OCI-M1 (cell line): ENCODE results near the gene OGFOD3.
"Not testable (repeated sequence)": the region's sequence is repeated elsewhere in the genome, so short reads cannot be mapped to it uniquely, and the experiment has no call there.

ENCODE experiments used
- DNase-seq: peaks from one replicate; lab custom pipeline; 2025; lab: John Stamatoyannopoulos, UW

OGFOD3 gene, protein sequence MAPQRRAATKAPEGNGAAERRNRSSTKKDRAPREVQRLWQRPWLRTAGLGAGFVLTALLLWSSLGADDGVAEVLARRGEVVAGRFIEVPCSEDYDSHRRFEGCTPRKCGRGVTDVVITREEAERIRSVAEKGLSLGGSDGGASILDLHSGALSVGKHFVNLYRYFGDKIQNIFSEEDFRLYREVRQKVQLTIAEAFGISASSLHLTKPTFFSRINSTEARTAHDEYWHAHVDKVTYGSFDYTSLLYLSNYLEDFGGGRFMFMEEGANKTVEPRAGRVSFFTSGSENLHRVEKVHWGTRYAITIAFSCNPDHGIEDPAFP

DNA sequence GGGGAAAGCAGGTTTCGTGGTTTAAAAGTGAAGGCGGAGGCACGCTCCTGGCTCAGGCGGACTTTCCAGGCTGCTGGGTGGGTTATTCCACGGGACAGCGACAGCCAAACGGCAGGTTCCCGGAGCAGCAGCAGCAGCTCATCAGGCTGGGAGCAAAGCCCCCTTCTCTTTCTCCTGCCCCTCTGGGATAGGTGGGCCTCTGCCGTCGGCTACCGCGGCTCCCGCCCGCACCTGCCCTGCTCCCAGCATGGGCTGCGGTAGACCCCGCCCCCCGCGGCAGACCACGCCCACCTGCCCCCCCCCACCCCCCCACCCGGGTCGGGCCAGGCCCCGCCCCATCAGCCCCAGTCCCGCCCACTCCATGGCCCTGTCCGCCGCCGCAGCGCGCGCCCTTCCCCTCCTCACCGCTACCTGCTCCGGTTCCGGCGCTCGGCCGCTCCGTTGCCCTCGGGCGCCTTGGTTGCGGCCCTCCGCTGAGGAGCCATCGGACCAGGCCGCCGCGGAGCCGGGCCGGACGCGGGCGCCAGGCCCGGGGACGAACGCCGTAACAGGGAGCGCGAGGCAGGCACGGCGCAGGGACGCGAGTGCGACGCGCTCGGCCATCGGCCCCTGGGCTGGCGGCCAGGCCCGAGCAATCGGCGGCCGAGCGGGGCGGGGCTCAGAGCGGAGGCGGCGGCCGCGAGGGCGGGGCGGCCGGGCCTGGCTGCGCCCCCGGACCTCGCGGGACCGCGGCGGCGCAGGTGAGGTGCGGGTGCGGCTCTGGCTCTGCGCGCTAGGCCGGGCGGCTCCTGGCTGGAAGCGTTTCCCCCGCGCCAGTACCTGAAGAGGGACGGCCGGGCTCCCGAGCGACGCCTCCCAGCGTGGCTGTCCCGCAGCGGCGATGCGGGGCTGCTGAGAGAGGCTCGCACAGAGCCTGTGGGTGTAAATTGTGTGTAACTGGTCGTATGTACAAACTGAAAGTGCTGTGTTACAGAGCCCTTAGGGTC lies at the start of gene OGFOD3, which contains the start of gene HEXD:
TSS of gene OGFOD3 (minus strand) at position 586 of the 986 bp plus-strand sequence. CDS start at position 485, 101 bp downstream.
TSS of gene HEXD (plus strand) at position 347 of the 986 bp plus-strand sequence. CDS start 1,453 bp downstream, outside the sequence.
- DNase-seq = peak; percentile 89

DNA sequence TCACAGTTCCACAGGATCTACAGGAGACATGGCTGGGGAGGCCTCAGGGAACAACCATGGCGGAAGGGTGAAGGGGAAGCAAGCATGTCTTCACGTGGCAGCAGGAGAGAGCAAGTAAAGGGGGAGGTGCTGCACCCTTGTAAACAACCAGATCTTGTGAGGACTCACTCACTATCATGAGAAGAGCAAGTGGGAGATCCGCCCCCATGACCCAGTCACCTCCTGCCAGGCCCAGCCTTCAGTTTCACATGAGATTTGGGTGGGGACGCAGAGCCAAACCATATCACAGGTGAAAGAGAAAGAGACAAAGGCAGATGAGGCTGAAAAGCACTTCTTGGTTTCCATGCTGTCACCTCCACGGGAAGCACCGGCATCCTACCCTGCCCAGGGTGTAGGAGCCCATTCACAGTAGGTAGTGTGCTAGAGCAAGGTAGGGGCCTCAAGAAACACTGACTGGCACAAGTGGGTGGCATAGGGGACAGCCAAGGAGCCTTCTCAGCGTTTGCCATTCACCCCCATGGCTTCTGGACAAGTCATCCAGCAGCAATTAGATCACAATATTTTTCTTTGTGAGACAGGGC lies 46.7 kb upstream of the OGFOD3 start:
- no peak for DNase-seq

DNA sequence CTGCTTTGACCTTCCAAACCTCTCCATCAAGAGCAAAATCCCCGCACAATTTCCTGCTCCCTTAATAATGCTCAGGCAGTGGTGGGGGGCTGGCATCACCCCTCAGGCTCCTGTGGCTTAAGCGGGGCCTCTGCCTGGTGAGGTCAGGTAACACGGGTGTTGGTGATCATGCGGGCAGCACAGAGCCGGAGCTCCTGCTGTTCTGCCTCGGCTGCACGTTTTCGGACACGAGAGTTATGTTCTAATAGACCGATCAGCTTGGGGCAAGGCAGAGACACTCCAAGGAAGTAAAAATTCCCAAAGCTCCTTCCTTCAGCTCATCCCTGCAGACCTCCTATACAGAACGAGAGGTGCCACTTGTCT lies 46.2 kb upstream of the OGFOD3 start:
- no peak for DNase-seq

DNA sequence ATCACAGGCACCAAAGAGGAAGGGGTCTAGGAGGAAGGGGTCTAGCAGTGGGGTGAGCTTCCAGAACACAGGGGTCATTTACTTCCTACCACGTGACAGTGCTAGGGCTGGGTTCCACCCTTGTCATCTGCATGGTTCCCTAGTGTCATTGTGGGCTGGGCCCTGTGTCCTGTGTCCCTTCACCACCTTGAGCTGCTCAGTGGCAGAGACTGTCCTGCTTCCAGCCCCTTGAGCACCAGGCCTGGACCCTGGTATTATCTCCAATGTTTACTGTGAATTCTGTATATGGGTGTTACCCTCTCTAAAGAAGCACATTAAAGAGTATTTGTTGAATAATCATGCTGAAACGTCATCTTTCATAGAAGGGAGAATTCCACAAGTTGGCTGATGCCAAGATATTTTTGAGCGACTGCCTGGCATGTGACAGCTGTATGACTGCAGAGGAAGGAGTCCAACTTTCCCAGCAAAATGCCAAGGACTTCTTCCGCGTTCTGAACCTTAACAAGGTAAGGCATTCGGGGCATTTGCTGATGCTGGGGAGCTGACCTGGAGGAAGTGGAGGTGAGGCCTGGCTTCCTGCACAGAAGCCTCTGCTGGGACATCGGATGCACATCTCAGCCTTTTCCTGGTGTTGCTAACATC lies 45.7 kb upstream of the OGFOD3 start:
- DNase-seq = no peak

DNA sequence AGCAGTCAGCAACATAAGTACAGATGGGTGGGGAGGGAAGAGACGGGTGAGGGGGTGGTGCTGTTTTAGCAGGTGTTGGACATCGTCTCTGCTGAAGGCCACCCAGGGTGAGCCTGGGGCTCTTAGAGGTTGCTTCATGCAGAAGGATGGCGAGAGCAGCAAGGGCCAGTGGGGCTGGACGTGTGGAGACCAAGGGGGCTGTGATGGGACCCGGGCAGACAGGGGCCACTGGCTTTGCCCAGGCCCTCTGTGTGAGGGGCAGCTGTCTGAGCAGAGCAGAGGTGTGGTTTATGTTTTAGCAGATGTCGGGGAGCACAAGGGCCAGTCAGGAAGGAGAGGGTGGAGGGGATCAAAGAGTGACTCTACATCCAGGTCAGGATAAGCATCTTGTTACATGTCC lies 45.0 kb upstream of the OGFOD3 start:
- no peak for DNase-seq

DNA sequence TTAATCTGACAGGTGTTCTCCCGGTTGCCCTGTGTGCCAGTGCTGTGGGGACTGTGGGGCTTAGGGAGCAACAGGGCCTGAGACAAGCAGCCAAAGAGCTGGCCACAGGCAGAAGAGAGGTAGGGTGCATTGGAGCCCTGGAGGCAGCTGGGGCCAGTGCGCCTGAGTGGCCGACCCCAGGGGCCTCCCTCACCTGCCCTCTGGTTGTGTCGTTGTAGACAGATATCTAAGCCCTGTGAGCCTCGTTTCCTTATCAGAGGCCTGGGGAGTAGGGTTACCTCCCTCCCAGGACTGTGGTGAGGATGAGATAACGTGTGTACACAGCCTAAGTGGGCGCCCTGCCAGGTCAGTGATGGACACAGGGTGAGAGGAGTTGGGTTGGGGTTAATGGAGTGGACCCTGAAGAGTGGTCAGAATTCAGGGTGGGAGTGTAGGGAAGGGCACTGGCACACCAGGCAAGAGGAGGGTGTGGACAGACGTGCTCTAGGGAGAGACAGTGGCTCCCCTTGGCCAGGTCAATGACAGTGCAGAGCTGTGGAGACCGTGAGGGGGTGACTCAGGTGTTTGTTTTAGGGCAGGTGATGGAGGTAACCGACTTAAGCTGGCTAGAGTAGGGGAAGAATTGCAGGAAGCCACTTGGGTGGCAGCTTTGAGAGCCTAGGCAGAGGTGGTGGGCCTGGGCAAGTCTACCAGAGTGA lies 43.6 kb upstream of the OGFOD3 start:
- DNase-seq = peak; percentile 85

DNA sequence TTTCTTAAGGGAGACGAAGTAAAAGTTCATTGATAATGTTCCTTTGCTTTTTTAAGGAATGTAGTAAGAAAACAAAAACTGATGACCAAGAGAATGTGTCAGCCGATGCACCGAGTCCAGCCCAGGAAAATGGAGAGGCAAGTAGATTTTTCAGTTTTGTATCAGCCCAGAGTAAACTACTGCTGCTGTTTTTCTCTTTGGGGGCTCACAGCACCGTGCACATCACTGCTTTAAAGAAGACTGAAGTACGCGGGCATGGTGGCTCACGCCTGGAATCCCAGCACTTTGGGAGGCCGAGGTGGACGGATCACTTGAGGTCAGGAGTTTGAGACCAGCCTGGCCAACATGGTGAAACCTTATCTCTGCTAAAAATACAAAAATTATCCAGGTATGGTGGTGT lies 41.5 kb upstream of the OGFOD3 start:
- DNase-seq = not testable (repeated sequence)

DNA sequence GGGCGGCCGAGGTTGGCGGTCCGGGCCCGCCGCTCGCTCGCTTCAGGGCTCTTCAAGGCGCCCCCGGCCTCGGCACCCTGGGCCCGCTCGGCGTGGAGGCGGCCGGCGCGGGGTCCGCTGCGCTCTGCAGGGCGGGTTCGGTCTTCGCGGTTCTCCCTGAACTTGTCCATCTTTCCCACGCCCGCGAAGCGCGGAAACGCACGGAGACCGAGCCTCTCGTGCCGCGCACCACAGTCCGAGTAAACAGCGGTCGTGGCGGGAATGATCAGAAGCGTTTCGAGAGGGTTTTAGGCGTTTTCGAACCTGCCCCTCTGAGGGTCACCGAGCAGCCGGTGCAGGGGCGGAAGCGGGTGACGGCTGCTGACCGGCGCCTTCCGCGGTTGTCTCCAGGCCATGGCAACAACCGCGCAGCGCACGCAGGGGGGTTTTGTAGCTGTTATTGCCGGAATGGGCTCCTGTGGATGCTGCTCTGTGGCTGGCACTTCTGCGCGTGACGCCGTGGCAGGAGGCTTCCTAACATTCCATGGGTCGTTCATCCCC lies 40.6 kb upstream of the OGFOD3 start:
- peak; percentile 47 for DNase-seq

DNA sequence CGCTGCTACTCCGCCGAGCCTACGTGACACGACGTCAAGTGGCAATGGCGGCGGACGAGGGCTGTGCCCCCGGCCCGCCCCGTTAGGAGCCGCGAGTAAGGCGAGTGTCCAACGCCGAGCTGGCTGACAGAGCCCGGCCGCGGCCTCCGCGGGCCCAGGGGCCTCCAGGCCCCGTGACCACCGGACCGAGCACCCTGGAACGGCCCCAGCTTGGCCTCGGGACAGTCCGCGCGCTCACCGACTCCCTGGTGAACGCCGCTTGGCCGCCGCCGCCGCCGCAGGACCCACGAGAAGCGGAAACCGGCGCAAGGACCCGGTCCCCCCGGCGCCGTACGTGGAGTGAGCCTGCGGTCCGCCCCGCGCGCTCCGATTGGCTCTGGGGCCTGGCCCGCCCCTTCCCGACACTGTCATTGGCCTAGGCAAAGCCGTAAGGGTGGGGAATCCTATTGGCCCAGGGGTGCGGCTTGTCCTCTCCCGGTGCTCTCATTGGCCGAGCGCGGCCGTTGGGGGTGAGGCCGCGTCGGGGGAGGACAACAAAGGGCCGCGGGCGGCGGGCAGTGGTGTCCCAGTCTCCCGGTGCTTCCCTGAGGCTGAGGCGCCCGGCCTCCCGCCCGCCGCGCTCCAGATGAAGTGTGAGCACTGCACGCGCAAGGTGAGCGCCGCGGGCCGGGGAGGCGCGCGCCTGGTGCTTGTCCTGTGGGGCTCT lies 39.9 kb upstream of the OGFOD3 start, which contains the start of gene NARF:
TSS of gene NARF (plus strand) at position 563 of the 706 bp plus-strand sequence. CDS start at position 626, 63 bp downstream.
- peak; percentile 98 for DNase-seq

DNA sequence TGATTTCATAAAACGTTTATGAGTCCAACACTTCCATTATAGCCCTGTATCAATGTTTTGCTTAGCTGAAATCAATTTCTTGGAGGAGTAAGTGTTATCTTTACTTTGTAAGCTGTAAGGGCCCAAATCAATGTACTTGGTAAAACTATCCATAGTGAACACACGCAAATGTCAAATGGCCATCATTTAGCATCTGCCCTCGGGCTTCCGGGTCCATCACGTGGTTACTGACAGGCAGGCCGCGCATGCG lies 39.5 kb upstream of the OGFOD3 start:
- DNase-seq = no peak

DNA sequence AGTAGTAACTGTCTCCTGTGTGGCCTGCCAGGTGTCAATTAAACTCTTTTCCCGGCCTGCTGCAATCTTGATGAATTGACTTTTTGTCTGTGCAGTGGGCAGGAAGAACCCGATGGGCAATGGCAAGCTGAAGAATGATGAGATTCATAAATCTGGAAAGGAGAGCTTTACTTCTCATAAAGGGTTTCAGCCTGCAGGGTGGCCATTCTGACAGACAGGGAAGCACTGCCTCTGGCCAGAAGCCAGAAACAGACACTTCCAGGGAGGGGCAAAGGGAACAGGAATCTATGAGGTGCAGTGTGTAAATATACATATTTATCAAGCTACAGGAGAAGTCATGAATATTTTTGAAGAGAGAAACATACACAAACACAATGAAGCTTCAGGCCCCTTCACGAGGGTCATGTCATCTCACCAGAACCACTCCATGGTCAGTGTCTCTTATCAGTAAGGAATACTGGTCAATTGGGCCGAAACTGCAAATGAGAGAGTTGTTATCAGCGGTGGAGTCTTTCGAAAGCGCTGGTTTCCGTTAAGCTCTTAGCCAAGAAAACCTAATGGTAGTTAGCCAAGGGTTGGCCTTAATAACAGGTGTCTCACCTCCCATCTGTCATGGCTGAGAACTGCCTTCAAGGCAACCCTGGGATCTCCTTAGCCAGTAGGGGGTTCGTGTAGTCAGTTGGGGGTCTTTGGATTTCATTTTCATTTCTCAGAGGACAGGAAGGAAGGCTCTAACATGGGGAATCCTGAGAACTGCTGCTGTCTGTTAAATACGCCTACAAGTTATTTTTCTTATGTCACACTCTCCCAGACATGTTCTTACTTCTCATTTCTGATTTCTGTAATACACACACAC lies 38.9 kb upstream of the OGFOD3 start:
- peak; percentile 87 for DNase-seq

DNA sequence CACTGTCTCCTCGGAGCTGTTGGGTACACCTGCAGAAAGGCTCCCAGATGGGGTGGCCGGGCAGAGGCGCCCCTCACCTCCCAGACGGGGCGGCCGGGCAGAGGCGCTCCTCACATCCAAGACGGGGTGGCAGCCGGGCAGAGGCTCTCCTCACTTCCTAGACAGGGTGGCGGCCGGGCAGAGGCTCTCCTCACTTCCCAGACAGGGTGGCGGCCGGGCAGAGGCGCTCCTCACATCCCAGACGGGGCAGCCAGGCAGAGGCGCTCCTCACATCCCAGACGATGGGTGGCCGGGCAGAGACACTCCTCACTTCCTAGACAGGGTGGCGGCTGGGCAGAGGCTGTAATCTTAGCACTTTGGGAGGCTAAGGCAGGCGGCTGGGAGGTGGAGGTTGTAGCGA lies 35.3 kb upstream of the OGFOD3 start:
- not testable (repeated sequence) for DNase-seq

DNA sequence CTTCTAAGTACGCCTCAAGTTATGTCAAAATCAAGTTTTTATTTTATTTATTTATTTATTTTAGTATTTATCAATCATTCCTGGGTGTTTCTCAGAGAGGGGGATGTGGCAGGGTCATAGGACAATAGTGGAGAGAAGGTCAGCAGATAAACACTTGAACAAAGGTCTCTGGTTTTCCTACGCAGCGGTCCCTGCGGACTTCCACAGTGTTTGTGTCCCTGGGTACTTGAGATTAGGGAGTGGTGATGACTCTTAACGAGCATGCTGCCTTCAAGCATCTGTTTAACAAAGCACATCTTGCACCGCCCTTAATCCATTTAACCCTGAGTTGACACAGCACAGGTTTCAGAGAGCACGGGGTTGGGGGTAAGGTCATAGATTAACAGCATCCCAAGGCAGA lies 34.8 kb upstream of the OGFOD3 start:
- not testable (repeated sequence) for DNase-seq

DNA sequence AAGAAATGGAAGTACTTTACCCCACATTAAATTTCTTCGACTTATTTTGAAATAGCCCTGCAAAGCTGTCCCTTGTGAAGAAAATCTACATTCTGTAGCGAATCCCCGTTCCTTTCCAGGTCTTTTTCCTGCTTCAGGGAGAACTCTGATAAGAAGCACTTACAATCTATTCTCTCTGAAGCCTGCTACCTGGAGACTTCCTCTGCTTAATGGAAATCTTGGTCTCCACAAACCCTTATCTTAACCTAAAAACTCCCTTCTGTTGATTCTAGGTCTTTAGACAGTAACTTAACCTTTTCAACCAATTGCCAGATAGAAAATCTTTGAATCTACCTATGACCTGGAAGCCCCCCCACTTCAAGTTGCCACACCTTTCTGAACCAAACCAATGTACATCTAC lies 33.8 kb upstream of the OGFOD3 start:
- no peak for DNase-seq

DNA sequence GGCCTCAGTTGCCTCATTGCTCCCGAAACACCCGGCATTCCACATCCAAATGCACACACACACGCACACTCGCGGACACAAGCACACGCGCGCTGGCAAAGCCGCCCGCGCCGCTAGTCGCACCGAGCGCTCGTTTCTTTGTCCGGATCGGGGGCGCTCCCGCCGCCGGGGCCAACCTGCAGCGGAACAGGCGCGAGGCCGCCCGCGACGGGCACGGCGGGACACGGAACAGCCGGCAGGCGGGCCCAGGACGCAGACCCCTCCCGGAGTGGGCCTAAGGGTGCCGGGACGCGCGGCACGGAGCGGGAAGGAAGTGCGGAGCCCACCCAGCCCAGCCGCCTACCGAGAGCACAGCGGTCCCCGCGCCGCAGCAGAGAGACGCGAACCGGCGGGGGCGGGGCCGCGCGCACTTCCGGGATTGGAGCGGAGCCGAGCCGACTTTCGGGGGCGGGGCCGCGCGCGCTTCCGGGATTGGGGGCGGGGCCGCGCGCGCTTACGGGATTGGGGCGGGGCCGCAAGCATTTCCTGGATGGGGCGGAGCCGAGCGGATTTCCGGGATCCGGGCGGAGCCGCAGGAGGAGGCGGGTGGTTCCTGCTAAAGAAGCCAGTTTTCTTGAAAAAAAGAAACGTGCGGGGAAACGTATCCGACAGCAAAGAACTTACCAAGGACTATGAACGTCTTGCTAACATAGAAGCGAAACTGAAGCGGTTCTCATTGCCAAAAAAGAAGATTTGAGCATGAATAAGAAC lies 32.1 kb upstream of the OGFOD3 start, which contains the start of gene CYBC1:
TSS of gene CYBC1 (minus strand) at position 396 of the 750 bp plus-strand sequence. CDS start 1,498 bp downstream, outside the sequence.
- peak; percentile 96 for DNase-seq

DNA sequence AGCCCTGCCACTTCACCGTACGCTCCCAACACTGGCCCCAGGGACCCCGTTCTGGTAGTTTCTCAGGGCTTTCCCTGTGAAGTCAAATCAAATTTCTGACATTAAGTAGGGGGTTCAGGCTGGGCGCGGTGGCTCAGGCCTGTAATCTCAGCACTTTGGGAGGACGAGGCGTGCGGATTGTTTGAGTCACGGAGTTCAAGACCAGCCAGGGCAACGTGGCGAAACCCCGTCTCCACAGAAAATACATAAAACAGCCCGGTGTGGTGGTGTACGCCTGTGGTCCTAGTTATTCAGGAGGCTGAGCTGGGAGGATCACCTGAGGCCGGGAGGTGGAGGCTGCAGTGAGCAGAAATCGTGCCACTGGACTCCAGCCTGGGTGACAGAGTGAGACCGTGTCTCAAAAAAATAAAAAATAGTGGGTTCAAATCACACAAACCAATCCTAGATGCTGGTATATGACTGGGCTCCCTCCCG lies 31.5 kb upstream of the OGFOD3 start:
- peak; percentile 47 for DNase-seq

DNA sequence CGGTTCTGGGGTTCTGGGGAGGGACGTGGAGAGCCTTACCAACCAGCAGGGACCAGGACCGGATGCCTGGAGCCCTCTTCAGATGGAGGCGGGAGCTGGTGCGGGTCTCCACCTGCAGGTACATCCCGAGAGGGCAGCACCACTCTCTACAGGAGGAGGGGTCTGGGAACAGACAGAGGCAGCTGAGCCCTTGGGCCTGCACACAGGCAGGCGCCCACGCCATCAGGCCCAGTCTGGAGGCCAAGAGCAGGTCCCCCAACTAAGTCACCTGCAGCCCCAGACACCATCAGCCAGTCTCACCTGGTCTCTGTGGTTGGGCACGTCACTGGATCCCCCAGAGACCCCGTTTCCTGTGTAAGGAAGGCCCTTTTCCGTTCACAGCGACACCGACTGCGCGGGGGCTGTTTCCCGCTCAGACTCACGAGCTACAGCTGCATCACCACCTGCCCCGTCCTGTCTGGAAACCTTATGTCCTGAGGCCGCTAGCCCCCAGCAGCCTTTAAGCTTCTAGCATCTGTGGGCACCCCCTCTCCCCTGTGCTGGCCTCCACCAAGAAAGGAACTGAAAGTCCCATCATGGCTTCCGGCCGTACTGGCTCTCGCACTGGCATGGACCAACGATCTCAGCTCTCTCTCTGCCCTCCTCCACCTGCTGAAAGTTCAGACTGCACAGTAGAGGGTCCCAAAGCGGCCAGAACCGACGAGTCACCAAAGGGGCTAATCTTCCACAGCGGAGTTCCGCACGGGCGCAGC lies 30.9 kb upstream of the OGFOD3 start:
- peak; percentile 27 for DNase-seq

DNA sequence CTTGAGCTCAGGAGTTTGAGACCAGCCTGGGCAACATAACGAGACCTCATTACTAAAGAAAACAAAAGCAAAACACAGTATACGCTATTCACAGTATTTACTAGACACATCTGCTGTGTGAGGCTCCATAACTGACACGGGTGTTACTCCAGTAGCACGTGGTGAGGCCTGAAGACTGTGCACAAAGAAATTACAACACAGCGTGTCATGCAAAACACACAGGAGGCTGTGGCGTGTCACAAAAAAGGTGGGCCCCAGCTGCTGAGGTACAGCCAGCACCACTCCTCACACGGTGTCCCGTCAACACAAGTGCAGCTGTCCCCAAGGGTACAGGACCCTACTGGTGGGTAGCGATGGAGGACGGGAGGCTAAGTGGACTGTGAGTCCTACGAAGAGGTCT lies 29.5 kb upstream of the OGFOD3 start:
- no peak for DNase-seq
